K562 (cell line): ENCODE measurements around the gene PI4KA. TPM values are rescaled to one million over a fixed set of nuclear protein-coding genes. Genes with fewer than 3 reads are reported as not detected.
A peak's percentile ranks its signal among the peaks of the same experiment; 100 is the strongest.

Source experiments
- CBX3 ChIP-seq, 2 experiments: IDR thresholded peaks; 1 replicate in 1 of 2; 2 replicates in 1 of 2; pipeline ENCODE4 v1.6.1; 2012; ENCODE audit warnings: inconsistent platforms in 2 of 2, low read length in 2 of 2, borderline replicate concordance in 1 of 2, control low read depth in 1 of 2
- DNMT1 ChIP-seq: fragments of 450-650 bp; IDR thresholded peaks from 2 replicates; pipeline ENCODE4 v1.6.1; 2016; ENCODE audit warnings: antibody characterized with exemption, mild to moderate bottlenecking
- EZH2 ChIP-seq: IDR thresholded peaks from 2 replicates; pipeline ENCODE4 v1.6.1; 2012; ENCODE audit warnings: low read depth, mild to moderate bottlenecking, inconsistent platforms, low read length, borderline replicate concordance
- FIP1L1 ChIP-seq: fragments of 200-400 bp; formaldehyde crosslinking; IDR thresholded peaks from 2 replicates; pipeline ENCODE4 v1.6.1; 2018; ENCODE audit warnings: mild to moderate bottlenecking, low read depth, low read length; ENCODE audit not compliant: poor library complexity, severe bottlenecking
- FOXJ3 ChIP-seq: sonication (generic); formaldehyde crosslinking; IDR thresholded peaks from 2 replicates; pipeline ENCODE4 v1.4.0; 2020; ENCODE audit warnings: mild to moderate bottlenecking, missing genetic modification reagents
- KAT8 ChIP-seq: fragments of 450-650 bp; IDR thresholded peaks from 2 replicates; pipeline ENCODE4 v1.6.1; 2016; ENCODE audit warnings: low read depth, mild to moderate bottlenecking
- MTA3 ChIP-seq: fragments of 450-650 bp; formaldehyde crosslinking; IDR thresholded peaks from 2 replicates; pipeline ENCODE4 v1.6.1; 2017; ENCODE audit warnings: mild to moderate bottlenecking, borderline replicate concordance
- NELFE ChIP-seq: IDR thresholded peaks from 2 replicates; pipeline ENCODE4 v1.6.1; 2011; ENCODE audit warnings: mild to moderate bottlenecking; ENCODE audit not compliant: insufficient read depth, insufficient read length
- NFYB ChIP-seq: IDR thresholded peaks from 2 replicates; pipeline ENCODE4 v1.6.1; 2011; ENCODE audit warnings: mild to moderate bottlenecking, moderate library complexity; ENCODE audit not compliant: insufficient read length; ENCODE audit errors: extremely low read depth
- NONO ChIP-seq, 2 experiments: fragments of 200-400 bp in 1 of 2; fragments of 450-650 bp in 1 of 2; formaldehyde crosslinking in 1 of 2; IDR thresholded peaks; 2 replicates each; pipeline ENCODE4 v1.6.1; 2017; ENCODE audit warnings: low read depth in 2 of 2, mild to moderate bottlenecking in 2 of 2, moderate library complexity in 2 of 2, low read length in 1 of 2
- PCBP2 ChIP-seq: fragments of 200-400 bp; formaldehyde crosslinking; IDR thresholded peaks from 2 replicates; pipeline ENCODE4 v1.6.1; 2018; ENCODE audit warnings: low read length, low read depth, mild to moderate bottlenecking, moderate library complexity; ENCODE audit not compliant: poor library complexity, severe bottlenecking
- THRAP3 ChIP-seq: fragments of 450-650 bp; IDR thresholded peaks from 2 replicates; pipeline ENCODE4 v1.6.1; 2016; ENCODE audit warnings: mild to moderate bottlenecking, inconsistent platforms, borderline replicate concordance
- ZNF12 ChIP-seq: sonication (generic); formaldehyde crosslinking; IDR thresholded peaks from 2 replicates; pipeline ENCODE4 v1.4.0; 2020; ENCODE audit warnings: mild to moderate bottlenecking, missing genetic modification reagents
- polyA plus RNA-seq, 8 experiments: library from polyadenylated mRNA; depleted of rRNA in 4 of 8; stranded (reverse) in 5 of 8; unstranded in 3 of 8; fragments of >200 nt; fragmentation: Nextera tagmentation in 2 of 8; fragmentation: Illumina TruSeq in 1 of 8; extraction: Ambion mirVana in 2 of 8; extraction: Trizol in 1 of 8; gene quantifications; 2 replicates each; pipeline versions ENCODE4 v1.2.1 to v1.2.3, GENCODE V29; 2011 to 2014; ENCODE audit warnings: inconsistent platforms in 1 of 8, missing spikeins in 1 of 8
- total RNA-seq, 7 experiments: library from RNA; depleted of rRNA in 6 of 7; stranded (reverse); fragments of >200 nt in 6 of 7; fragmentation: Illumina TruSeq in 2 of 7; extraction: Trizol in 2 of 7; gene quantifications; 2 replicates each; pipeline versions ENCODE4 v1.2.1 to v1.2.3, GENCODE V29; 2011 to 2021; ENCODE audit warnings: low replicate concordance in 1 of 7
- TF ChIP-seq, protein P1 (sequence below), 2 experiments: fragments of 150-350 bp in 1 of 2; IDR thresholded peaks; 2 replicates each; pipeline ENCODE4 v1.6.1; 2012 to 2016; ENCODE audit warnings: low read depth in 2 of 2, low read length in 2 of 2, mild to moderate bottlenecking in 1 of 2, moderate library complexity in 1 of 2
- TF ChIP-seq, protein P2 (sequence below): IDR thresholded peaks from 2 replicates; pipeline ENCODE4 v1.6.1; 2012; ENCODE audit warnings: low read depth, low read length, improper control_type of control experiment, borderline replicate concordance
- TF ChIP-seq, protein P3 (sequence below): sonication (generic); formaldehyde crosslinking; IDR thresholded peaks from 2 replicates; pipeline ENCODE4 v1.8.0; 2022; ENCODE audit warnings: mild to moderate bottlenecking, missing genetic modification reagents
- TF ChIP-seq, protein P4 (sequence below): conservative IDR thresholded peaks from 2 replicates; pipeline ENCODE4 v1.6.1; 2011; ENCODE audit warnings: low read depth, mild to moderate bottlenecking, low read length; ENCODE audit not compliant: control insufficient read depth

PI4KA gene
- total and polyA plus RNA-seq, 9 of the 15 experiments (the other 6 are each of a cell fraction or from before 2014, with no cell fraction given) = 7.3 to 187 (median 84.7) TPM

DNA sequence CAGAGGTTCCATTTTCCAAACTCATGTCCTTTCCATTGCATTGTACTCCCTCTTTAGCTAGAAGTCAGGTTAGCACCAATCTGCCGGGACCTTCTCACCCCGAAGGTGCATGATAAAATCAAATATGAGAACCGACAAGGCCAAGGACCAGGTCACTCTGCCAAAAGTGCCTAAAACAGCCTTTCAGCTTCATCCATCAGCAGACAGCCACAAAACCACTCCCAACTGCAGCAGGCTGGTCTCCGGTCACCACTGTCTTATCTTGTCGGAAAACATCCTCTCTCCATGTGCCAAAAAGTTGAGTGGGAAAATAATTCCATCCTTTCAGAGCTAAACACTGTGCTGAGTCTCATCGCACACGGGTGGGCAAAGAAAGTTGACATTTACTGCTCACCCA, 1.4 kb downstream of the PI4KA start (continued):
- TF ChIP-seq, protein P1, sequence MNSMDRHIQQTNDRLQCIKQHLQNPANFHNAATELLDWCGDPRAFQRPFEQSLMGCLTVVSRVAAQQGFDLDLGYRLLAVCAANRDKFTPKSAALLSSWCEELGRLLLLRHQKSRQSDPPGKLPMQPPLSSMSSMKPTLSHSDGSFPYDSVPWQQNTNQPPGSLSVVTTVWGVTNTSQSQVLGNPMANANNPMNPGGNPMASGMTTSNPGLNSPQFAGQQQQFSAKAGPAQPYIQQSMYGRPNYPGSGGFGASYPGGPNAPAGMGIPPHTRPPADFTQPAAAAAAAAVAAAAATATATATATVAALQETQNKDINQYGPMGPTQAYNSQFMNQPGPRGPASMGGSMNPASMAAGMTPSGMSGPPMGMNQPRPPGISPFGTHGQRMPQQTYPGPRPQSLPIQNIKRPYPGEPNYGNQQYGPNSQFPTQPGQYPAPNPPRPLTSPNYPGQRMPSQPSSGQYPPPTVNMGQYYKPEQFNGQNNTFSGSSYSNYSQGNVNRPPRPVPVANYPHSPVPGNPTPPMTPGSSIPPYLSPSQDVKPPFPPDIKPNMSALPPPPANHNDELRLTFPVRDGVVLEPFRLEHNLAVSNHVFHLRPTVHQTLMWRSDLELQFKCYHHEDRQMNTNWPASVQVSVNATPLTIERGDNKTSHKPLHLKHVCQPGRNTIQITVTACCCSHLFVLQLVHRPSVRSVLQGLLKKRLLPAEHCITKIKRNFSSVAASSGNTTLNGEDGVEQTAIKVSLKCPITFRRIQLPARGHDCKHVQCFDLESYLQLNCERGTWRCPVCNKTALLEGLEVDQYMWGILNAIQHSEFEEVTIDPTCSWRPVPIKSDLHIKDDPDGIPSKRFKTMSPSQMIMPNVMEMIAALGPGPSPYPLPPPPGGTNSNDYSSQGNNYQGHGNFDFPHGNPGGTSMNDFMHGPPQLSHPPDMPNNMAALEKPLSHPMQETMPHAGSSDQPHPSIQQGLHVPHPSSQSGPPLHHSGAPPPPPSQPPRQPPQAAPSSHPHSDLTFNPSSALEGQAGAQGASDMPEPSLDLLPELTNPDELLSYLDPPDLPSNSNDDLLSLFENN (IDR thresholded peaks at IDR 0.05; ENCODE audit: low read depth in 2 of 2, low read length in 2 of 2) = peak in 1 of 2 experiments; percentile 75; a peak in 1 of 4 replicates
- TF ChIP-seq THRAP3 (no peak), FIP1L1 (no peak), CBX3 (IDR thresholded peaks at IDR 0.05; ENCODE audit: borderline replicate concordance in 1 of 2, low read length in 2 of 2) (no peak), MTA3 (no peak), NELFE (no peak), KAT8 (no peak), NONO (IDR thresholded peaks at IDR 0.05; ENCODE audit: low read depth in 2 of 2, low read length in 1 of 2) (no peak), NFYB (no peak), PCBP2 (no peak), EZH2 (no peak), ZNF12 (CRISPR knock-in tag) (no peak), DNMT1 (no peak), FOXJ3 (no peak)
- TF ChIP-seq, protein P2, sequence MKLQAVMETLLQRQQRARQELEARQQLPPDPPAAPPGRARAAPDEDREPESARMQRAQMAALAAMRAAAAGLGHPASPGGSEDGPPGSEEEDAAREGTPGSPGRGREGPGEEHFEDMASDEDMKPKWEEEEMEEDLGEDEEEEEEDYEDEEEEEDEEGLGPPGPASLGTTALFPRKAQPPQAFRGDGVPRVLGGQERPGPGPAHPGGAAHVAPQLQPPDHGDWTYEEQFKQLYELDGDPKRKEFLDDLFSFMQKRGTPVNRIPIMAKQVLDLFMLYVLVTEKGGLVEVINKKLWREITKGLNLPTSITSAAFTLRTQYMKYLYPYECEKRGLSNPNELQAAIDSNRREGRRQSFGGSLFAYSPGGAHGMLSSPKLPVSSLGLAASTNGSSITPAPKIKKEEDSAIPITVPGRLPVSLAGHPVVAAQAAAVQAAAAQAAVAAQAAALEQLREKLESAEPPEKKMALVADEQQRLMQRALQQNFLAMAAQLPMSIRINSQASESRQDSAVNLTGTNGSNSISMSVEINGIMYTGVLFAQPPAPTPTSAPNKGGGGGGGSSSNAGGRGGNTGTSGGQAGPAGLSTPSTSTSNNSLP = peak; percentile 73; the same call in 1 of the 2 replicates
- TF ChIP-seq, protein P3, sequence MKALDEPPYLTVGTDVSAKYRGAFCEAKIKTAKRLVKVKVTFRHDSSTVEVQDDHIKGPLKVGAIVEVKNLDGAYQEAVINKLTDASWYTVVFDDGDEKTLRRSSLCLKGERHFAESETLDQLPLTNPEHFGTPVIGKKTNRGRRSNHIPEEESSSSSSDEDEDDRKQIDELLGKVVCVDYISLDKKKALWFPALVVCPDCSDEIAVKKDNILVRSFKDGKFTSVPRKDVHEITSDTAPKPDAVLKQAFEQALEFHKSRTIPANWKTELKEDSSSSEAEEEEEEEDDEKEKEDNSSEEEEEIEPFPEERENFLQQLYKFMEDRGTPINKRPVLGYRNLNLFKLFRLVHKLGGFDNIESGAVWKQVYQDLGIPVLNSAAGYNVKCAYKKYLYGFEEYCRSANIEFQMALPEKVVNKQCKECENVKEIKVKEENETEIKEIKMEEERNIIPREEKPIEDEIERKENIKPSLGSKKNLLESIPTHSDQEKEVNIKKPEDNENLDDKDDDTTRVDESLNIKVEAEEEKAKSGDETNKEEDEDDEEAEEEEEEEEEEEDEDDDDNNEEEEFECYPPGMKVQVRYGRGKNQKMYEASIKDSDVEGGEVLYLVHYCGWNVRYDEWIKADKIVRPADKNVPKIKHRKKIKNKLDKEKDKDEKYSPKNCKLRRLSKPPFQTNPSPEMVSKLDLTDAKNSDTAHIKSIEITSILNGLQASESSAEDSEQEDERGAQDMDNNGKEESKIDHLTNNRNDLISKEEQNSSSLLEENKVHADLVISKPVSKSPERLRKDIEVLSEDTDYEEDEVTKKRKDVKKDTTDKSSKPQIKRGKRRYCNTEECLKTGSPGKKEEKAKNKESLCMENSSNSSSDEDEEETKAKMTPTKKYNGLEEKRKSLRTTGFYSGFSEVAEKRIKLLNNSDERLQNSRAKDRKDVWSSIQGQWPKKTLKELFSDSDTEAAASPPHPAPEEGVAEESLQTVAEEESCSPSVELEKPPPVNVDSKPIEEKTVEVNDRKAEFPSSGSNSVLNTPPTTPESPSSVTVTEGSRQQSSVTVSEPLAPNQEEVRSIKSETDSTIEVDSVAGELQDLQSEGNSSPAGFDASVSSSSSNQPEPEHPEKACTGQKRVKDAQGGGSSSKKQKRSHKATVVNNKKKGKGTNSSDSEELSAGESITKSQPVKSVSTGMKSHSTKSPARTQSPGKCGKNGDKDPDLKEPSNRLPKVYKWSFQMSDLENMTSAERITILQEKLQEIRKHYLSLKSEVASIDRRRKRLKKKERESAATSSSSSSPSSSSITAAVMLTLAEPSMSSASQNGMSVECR (CRISPR knock-in tag) = no peak
- TF ChIP-seq, protein P4, sequence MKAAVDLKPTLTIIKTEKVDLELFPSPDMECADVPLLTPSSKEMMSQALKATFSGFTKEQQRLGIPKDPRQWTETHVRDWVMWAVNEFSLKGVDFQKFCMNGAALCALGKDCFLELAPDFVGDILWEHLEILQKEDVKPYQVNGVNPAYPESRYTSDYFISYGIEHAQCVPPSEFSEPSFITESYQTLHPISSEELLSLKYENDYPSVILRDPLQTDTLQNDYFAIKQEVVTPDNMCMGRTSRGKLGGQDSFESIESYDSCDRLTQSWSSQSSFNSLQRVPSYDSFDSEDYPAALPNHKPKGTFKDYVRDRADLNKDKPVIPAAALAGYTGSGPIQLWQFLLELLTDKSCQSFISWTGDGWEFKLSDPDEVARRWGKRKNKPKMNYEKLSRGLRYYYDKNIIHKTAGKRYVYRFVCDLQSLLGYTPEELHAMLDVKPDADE = no peak
